SIG-M5 treated with dmso at 0.1 percent for 504 hours (cell line): Measurements from ENCODE around the gene MIS12.

ENCODE experiments used
- DNase-seq: peaks from one replicate; lab custom pipeline; 2025; ENCODE audit not compliant: unreplicated experiment; lab: John Stamatoyannopoulos, UW

Gene MIS12

GRCh38 chr17:5532581-5532980 lies 46.2 kb downstream of the MIS12 start:
- no peak for DNase-seq

GRCh38 chr17:5533486-5534315 lies 47.3 kb downstream of the MIS12 start:
- DNase-seq, result no peak

GRCh38 chr17:5535436-5535835 lies 49.1 kb downstream of the MIS12 start:
- no peak for DNase-seq

GRCh38 chr17:5536866-5537650 lies 50.7 kb downstream of the MIS12 start:
- DNase-seq, result no peak

- no peak for DNase-seq
Measured at GRCh38 chr17:5539286-5539685, 52.9 kb downstream of the MIS12 start.

GRCh38 chr17:5540321-5540720 lies 54.0 kb downstream of the MIS12 start:
- no peak for DNase-seq
